Panc1 (cell line): ENCODE data around the gene SPEG. TPM values are rescaled to one million over a fixed set of nuclear protein-coding genes. Genes with fewer than 3 reads are reported as not detected.

ENCODE experiments used
- ATAC-seq: fragments of 200-7000 bp; cut with Tn5 transposase; 2 replicates; pipeline ENCODE4 v1.9.1; 2020; ENCODE audit warnings: mild to moderate bottlenecking, moderate library complexity
- BruUV-seq: library from RNA; stranded (reverse); fragments of 400-500 nt; replicated peaks from 2 replicates; lab custom pipeline; 2021; lab: Mats Ljungman, UMichigan
- CTCF ChIA-PET: fragments of 300-600 bp; sonication (Branson Sonifier 250); formaldehyde crosslinking; loops from one replicate; lab custom pipeline; 2022; ENCODE audit warnings: antibody characterized with exemption; lab: Charles Lee
- POLR2A ChIA-PET: fragments of 300-600 bp; sonication (Branson Sonifier 250); formaldehyde crosslinking; loops from one replicate; lab custom pipeline; 2022; ENCODE audit warnings: antibody characterized with exemption; lab: Charles Lee
- DNase-seq: peaks from one replicate; pipeline ENCODE4 v3.0.0-alpha.2; 2010; ENCODE audit warnings: low read depth, low spot score
- H3K27ac ChIP-seq: 2 replicates; pipeline ENCODE4 v1.5.1; 2011; ENCODE audit warnings: mild to moderate bottlenecking, low read length, inconsistent platforms
- H3K27me3 ChIP-seq: fragments of 200-500 bp; sonication (Bioruptor generic); 2 replicates; pipeline ENCODE4 v1.6.0; 2014; ENCODE audit warnings: low read length, inconsistent platforms; ENCODE audit not compliant: control insufficient read depth, insufficient read depth
- H3K36me3 ChIP-seq: fragments of 200-500 bp; sonication (Bioruptor generic); 2 replicates; pipeline ENCODE4 v1.5.1; 2014; ENCODE audit warnings: inconsistent platforms, mild to moderate bottlenecking, low read length, moderate library complexity; ENCODE audit not compliant: control insufficient read depth, insufficient read depth
- H3K4me1 ChIP-seq: 2 replicates; pipeline ENCODE4 v1.5.1; 2011; ENCODE audit warnings: inconsistent platforms, mild to moderate bottlenecking, low read length, moderate library complexity; ENCODE audit not compliant: control insufficient read depth, insufficient read depth
- H3K4me3 ChIP-seq, 2 experiments: 2 replicates each; pipeline ENCODE4 v1.5.1; 2011 to 2012; ENCODE audit warnings: low read depth in 2 of 2, low read length in 2 of 2, mild to moderate bottlenecking in 2 of 2, inconsistent platforms in 1 of 2, moderate library complexity in 1 of 2
- H3K9me3 ChIP-seq: fragments of 200-500 bp; sonication (Bioruptor generic); 2 replicates; pipeline ENCODE4 v1.5.1; 2014; ENCODE audit warnings: low read depth, mild to moderate bottlenecking, inconsistent platforms, low read length, moderate library complexity; ENCODE audit not compliant: control insufficient read depth, insufficient read depth
- POLR2AphosphoS5 ChIP-seq: IDR thresholded peaks from 2 replicates; pipeline ENCODE4 v1.6.1; 2012; ENCODE audit warnings: mild to moderate bottlenecking, low read depth, low read length, moderate library complexity
- REST ChIP-seq, 2 experiments: IDR thresholded peaks; 2 replicates each; pipeline ENCODE4 v1.6.1; 2011 to 2012; ENCODE audit warnings: low read depth in 2 of 2, control low read depth in 1 of 2, low read length in 1 of 2, mild to moderate bottlenecking in 1 of 2, moderate library complexity in 1 of 2; ENCODE audit not compliant: insufficient read depth in 1 of 2
- SIN3A ChIP-seq: IDR thresholded peaks from 2 replicates; pipeline ENCODE4 v1.6.1; 2012; ENCODE audit warnings: low read depth, mild to moderate bottlenecking, low read length, moderate library complexity, borderline replicate concordance; ENCODE audit not compliant: insufficient read depth
- TCF7L2 ChIP-seq: IDR thresholded peaks from 2 replicates; pipeline ENCODE4 v1.6.1; 2011; ENCODE audit warnings: mild to moderate bottlenecking, low read depth, low read length, inconsistent platforms
- in situ Hi-C: cut with HindIII; loops from 2 replicates; pipeline ENCODE4 v1.10.0; 2016; ENCODE audit warnings: low sequenced_read_pairs, low pct_unique_long_range_greater_than_20kb
- intact Hi-C: fragments of 100-400 bp; cut with micrococcal nuclease; formaldehyde crosslinking; loops from one replicate; pipeline ENCODE4 v1.10.0; 2022; ENCODE audit not compliant: unreplicated experiment
- total RNA-seq: library from RNA; stranded (reverse); gene quantifications from one replicate; pipeline ENCODE4 v1.2.1, GENCODE V29; 2021; ENCODE audit not compliant: unreplicated experiment
- TF ChIP-seq, protein P1 (sequence below): fragments of 450-650 bp; IDR thresholded peaks from 2 replicates; pipeline ENCODE4 v1.5.1; 2017; ENCODE audit warnings: mild to moderate bottlenecking

Gene SPEG
- total RNA-seq, 1 experiment from 2014 or later: 3.4 TPM

DNA sequence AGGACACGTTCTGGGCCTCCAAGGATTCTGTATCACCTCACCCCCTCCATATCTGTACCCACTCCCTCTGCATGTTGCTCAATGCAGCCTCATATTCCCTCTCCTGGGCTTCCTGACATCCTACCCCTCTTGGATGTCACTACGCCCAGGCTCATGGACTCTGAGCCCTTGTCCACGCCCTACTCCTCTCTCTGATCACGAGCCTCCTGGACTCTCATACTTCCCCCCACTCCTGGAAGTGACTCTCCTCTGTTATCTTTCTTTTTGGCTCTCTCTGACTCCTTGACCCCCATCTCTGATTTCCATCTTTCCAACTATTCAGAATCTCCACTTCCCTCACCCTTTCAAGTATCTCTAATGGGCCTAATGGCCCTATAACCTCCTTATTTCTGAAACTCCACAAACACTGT lies 111.3 kb downstream of the SPEG start:
- H3K36me3 ChIP-seq: 0 out of 2 replicates have a peak, but pooled peaks cover 2% of the 10 kb centered on the region
- in situ Hi-C loops: no loop called here
- H3K27me3 ChIP-seq: no peaks in the 10 kb centered on the region
- no peaks in the 10 kb centered on the region for H3K9me3 ChIP-seq
- H3K4me1 ChIP-seq: peaks cover 9% of the 10 kb centered on the region; the same call in 1 of the 2 replicates
- no peak for DNase-seq
- BruUV-seq: no TSS peak
- TF ChIP-seq REST (IDR thresholded peaks at IDR 0.05; ENCODE audit: insufficient read depth in 1 of 2, low read depth in 2 of 2, low read length in 1 of 2) (no peak), SIN3A (no peak), POLR2AphosphoS5 (no peak), TCF7L2 (no peak)
- TF ChIP-seq, protein P1, sequence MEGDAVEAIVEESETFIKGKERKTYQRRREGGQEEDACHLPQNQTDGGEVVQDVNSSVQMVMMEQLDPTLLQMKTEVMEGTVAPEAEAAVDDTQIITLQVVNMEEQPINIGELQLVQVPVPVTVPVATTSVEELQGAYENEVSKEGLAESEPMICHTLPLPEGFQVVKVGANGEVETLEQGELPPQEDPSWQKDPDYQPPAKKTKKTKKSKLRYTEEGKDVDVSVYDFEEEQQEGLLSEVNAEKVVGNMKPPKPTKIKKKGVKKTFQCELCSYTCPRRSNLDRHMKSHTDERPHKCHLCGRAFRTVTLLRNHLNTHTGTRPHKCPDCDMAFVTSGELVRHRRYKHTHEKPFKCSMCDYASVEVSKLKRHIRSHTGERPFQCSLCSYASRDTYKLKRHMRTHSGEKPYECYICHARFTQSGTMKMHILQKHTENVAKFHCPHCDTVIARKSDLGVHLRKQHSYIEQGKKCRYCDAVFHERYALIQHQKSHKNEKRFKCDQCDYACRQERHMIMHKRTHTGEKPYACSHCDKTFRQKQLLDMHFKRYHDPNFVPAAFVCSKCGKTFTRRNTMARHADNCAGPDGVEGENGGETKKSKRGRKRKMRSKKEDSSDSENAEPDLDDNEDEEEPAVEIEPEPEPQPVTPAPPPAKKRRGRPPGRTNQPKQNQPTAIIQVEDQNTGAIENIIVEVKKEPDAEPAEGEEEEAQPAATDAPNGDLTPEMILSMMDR: no peak
- H3K27ac ChIP-seq: no peak overlapping the region
- no peak overlapping the region for H3K4me3 ChIP-seq
- ChIA-PET POLR2A (interaction anchor here (0.6 kb wide), 1 partner anchor 141 kb away, joined by 8 read pairs; no protein-coding TSS in a partner anchor), CTCF (no interaction called here)
- ATAC-seq: no peak
- intact Hi-C loops: no loop called here

GRCh38 chr2:219547621-219548020 lies 113.0 kb downstream of the SPEG start:
- no peaks in the 10 kb centered on the region for H3K27me3 ChIP-seq
- H3K27ac ChIP-seq: no peak overlapping the region
- TF ChIP-seq, protein P1: no peak
- TF ChIP-seq TCF7L2 (no peak), SIN3A (no peak), POLR2AphosphoS5 (no peak), REST (IDR thresholded peaks at IDR 0.05; ENCODE audit: insufficient read depth in 1 of 2, low read depth in 2 of 2, low read length in 1 of 2) (no peak)
- BruUV-seq: no TSS peak
- H3K9me3 ChIP-seq: no peaks in the 10 kb centered on the region
- H3K36me3 ChIP-seq: no peaks in the 10 kb centered on the region
- ATAC-seq (no peak), DNase-seq (no peak)
- H3K4me1 ChIP-seq: peaks cover 4% of the 10 kb centered on the region; the same call in 1 of the 2 replicates
- POLR2A ChIA-PET: no interaction called here
- intact Hi-C loops (no loop called here), in situ Hi-C loops (no loop called here)
- H3K4me3 ChIP-seq: no peak overlapping the region
- CTCF ChIA-PET: no interaction called here
